H54 (cell line): ENCODE results near the gene ILF2.
"Not testable (repeated sequence)": the region's sequence is repeated elsewhere in the genome, so short reads cannot be mapped to it uniquely, and the experiment has no call there.

Source experiments
- DNase-seq: peaks from one replicate; pipeline ENCODE4 v3.0.0; 2011; ENCODE audit warnings: low spot score, mixed read lengths; ENCODE audit not compliant: insufficient read length
- FAIRE-seq: peaks from 3 replicates; lab custom pipeline; 2011; peaks lifted over from hg19 to GRCh38; lab: Jason Lieb, UNC
- POLR2A ChIP-seq: IDR thresholded peaks from 2 replicates; pipeline ENCODE4 v1.6.1; 2011; ENCODE audit warnings: low read depth, mild to moderate bottlenecking, low read length

Gene ILF2

DNA sequence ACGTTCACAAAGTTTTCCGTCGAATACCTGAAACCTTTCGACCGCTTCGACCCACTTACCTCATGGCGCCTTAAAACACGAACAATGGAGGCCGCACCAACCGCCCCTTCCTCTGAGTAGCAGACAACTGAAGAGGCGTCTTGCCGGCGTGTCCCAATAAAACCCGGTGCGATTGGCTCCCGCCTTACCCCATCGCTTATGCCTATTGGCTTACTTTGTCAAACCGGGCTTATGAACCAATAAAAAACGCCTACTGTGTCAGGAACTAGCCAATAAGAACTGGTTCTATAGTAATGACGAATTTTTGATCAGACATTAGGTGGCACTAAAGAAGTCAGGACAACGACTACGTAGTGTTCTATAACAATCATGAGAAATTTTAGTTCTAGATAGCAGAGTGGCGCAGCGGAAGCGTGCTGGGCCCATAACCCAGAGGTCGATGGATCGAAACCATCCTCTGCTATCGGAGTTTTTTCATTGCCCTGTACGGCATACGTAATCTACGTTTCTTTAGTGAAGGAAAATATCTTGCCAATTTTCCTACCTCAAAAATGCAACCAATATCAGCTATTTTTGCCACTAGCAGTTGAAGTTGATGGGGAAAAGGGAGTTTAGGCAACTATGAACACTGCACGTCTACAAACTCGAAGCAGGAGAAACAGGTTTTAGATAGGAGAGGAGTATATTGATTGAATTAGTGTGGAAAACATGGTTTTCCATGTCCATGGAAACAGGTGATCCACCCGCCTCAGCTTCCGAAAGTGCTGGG, at the start of gene ILF2:
Gene ILF2, minus strand, starts transcription at position 135 of the 769 bp plus-strand sequence. Its CDS starts 71 bp downstream, at position 64.
- TF ChIP-seq POLR2A: peak; percentile 80
- peak; percentile 93 for DNase-seq
- peak; percentile 67 for FAIRE-seq

DNA sequence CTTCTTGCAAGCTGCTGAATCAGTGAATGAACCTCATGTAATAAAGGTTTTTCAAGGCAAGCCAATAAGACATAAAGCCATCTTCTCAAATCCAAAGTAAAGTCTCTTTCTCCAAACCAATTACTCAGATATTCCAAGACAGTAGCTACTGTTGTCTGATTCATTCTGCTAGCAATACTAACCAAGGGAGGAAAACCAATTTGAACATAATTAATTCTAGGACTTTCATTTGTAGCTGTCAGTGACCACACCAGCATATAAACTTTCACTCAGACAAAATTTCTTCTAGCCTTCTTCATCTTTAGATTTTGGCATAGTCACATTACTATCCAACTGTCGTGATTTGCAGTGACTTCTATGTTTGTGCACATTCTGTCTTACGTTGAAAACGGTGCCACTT, 46.5 kb upstream of the ILF2 start:
- no peak for TF ChIP-seq POLR2A
- no peak for FAIRE-seq
- DNase-seq: no peak

DNA sequence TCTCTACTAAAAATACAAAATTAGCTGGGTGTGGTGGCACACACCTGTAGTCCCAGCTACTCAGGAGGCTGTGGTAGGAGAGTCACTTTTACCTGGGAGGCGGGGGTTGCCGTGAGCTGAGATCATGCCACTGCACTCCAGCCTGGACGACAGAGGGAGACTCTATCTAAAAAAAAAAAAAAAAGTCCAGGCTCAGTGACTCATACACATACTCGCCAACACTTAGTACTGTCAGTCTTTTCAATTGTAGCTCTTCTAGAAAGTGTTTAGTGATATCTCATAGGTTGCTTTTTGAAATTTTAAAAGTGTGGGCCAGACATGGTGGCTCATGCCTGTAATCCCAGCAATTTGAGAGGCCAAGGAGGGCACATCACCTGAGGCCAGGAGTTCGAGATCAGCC, 45.4 kb upstream of the ILF2 start:
- DNase-seq, FAIRE-seq: not testable (repeated sequence)

DNA sequence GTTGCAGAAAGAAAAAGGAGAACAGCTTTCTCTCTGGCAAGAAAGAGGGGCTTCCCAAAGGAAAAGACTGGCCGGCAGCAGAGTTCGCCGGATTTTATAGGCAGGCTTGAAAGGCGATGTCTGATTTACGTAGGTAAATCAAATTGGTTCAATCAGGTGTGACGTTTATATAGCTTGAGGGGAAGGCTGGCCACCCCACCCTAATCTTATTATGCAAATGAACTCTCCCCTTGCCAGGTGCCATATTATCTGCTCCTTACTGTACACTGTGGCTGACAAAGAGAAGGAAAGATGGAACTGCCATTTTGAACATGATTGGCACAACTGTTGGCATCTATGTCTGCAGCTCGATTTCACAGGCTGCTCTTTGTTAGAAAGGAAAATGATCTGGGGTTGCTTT, 40.2 kb upstream of the ILF2 start:
- FAIRE-seq: no peak
- DNase-seq: no peak

DNA sequence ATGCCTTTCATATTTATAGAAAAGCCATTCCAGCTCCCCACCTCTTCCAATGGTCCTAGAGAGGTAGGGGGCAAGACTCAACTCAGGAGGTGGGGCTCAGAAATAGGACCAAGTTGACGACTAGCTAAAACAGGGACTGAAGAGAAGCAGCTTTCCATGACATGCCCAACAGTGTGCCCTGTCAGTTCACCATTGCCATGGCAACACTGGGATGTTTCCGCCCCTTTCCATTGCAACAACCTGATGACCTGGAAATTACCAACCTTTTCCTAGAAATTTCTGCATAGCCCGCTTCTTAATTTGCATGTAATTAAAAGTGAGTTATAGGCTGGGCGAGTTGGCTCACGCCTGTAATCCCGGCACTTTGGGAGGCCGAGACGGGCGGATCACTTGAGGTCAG, 34.7 kb upstream of the ILF2 start:
- no peak for TF ChIP-seq POLR2A
- DNase-seq: no peak

More for the DNA sequence above, 40.2 kb upstream of the ILF2 start:
- no peak for TF ChIP-seq POLR2A

DNA sequence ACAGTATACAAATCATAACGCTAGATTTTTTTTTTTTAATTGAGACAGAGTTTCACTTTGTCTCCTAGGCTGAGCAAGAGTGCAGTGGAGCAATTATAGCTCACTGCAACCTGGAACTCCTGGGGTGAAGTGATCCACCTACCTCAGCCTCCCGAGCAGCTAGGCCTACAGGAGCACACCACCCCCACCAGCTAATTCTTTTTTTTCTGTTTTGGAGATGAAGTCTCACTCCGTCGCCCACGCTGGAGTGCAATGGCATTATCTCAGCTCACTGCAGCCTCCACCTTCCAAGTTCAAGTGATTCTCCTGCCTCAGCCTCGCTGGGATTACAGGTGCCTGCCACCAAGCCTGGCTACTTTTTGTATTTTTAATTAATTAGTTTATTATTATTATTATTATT, 29.0 kb upstream of the ILF2 start:
- FAIRE-seq (no peak), DNase-seq (no peak)
- no peak for TF ChIP-seq POLR2A

More for the DNA sequence above, 34.7 kb upstream of the ILF2 start:
- FAIRE-seq: no peak

DNA sequence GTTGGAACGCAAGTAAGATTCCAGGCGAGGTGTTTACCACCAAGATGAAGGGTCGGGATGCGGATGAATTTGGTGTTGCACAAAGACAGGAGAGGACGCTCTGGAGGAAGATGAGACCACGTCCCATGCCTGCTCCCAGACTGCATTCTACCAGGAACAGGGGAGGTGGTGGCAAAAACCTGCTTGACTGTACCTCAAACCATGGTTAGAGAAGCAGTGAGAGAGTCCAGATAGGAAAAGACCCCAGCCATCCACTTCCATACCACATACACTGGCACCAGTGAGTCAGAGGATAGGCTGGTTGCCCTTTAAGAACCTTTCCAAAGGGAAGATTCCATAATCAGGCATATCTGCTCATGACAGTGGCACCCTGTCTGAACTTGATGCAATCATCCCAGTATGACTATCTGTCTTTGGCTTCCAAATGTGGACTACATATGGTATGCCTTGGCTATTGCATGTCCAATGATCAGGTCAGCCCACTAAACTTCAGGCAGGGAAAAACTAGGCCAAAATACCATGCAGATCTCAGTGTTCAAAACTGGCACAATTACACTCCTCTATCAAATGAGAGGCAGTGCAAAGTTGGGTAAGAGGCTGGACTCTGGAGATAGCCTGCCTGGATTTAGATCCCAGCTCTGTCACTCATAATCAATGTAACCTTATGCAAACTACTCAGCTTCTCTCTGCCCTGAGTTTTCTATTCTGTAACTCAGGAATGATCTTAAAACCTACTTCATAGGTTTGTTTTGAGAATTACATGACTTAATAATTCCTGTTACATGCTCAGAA, 28.3 kb upstream of the ILF2 start:
- no peak for TF ChIP-seq POLR2A
- DNase-seq: no peak
- FAIRE-seq: no peak

DNA sequence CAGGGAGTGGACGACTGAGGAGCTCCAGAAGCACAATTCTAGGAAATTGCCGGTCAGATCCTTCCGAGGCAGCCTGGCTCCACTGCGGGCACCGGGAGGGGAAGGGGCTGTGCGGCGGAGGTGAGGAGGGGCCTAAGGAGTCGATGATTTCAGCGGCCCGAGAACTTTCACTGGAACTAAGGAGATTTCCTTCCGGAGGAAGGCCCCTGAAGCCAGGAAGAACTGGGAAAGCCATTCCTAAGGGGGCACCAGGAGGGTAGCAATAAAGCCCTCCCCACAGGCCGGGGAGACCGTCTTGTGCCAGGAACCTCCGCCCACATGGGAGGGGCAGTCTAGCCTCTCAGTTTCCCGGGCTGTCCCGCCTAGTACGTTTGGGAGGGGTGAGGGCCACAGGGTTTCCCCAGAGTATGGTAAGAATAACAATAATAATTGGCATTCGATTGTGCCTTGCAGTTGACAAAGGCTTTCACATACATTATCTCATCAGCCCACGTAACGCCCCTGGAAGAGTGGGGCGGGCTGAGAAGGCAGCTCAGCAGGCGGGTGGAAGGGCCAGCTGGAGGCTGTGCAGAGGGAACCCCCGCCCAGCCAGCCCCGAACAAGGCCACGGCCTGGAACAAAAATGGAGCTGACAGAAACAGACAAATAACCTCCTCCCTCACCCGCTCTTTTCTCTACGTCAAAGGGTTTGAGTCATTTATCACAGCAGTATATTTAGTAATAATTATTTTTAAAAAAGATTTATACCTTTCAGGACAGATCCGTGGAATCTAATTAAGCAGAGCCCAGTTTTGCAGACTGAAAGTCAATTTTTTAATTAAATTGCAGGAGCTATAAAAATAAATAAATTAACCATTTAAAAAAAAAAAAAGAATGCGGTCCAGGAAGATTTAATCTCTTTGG, 27.5 kb upstream of the ILF2 start:
- DNase-seq (no peak), FAIRE-seq (no peak)
- TF ChIP-seq POLR2A: no peak

DNA sequence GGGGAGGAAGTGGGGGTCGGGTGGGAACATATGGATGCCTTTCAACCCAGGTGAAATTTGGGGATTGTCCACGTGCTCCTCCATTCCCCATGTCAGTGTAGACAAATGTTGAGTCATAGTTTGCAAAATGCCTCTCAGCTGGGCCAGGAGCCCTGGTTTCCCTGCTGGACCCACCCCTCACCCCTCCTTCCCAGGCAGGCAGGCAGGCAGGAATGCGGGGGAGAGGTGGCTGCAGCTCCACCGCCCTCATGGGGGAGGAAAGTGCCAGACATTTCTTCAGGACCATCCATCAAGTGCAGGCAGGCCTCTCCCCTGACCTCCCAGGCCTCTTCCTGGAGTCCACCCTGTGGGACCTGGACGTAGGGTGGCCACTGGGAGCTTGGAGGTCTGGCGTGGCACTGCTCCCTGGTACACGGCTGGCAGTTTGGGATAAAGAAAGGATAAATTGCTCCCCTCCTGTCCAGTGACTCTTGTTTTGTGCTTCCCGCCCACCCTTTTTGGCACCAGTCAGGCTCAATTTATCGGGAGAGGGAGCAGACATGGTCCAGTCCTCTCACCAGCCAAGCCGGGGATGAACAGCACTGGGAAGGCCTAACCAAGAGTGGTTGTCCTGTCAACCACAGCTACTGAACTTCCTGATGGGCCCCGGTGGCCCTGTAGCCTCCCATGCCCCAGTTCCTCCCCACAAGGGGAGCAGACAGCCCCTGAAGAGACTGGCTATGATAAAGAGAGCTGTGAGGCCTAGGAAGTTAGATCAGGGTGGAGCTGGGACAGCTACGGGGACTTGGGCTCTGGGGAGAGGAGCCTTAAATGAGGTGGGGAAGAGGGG, 26.6 kb upstream of the ILF2 start:
- FAIRE-seq (no peak), DNase-seq (peak; percentile 72)
- TF ChIP-seq POLR2A: no peak

DNA sequence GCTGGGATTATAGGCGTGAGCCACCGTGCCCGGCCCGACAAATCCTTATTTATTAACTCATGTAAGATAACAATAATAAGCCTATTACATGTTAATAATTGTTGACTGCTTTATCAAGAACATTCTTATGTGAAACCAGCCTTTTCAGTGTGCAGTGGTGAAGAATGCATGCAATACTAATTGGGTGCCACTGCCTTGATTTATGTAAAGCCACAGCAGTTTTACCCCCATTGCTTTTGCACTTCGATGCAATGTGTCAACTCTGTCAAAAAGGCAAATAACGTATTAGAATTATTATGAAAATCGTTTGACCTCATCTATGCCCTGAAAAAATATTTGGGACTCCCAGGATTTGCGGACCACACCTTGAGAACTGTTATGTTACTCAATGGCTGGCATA, 25.9 kb upstream of the ILF2 start:
- DNase-seq: no peak
- FAIRE-seq: no peak
- TF ChIP-seq POLR2A: no peak

DNA sequence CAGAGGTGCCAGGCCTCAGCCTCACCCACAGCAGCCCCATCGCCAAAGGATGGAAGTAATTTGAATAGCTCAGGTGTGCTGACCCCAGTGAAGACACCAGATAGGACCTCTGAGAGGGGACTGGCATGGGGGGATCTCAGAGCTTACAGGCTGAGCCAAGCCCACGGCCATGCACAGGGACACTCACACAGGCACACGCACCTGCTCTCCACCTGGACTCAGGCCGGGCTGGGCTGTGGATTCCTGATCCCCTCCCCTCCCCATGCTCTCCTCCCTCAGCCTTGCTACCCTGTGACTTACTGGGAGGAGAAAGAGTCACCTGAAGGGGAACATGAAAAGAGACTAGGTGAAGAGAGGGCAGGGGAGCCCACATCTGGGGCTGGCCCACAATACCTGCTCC, 22.7 kb upstream of the ILF2 start:
- FAIRE-seq (no peak), DNase-seq (no peak)
- TF ChIP-seq POLR2A: no peak

DNA sequence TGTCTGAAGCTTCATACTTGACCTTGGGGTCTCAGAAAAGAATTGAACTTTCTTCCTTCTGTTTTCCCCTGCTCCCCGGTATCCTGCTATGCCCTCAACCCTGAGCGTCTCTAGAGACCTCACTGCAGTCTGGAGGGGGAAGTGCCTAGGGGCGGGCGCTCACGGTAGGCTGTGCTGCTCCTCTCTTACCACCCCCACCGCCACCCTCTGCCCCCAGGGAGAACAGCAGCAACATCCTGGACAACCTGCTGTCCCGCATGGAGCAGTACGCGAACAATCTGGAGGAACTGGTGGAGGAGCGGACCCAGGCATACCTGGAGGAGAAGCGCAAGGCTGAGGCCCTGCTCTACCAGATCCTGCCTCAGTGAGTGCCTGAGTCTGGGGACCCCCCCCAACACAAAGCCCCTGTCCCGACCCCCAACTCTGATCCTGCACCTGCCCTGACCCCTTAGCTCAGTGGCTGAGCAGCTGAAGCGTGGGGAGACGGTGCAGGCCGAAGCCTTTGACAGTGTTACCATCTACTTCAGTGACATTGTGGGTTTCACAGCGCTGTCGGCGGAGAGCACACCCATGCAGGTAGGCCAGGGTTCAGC, 18.0 kb upstream of the ILF2 start:
- TF ChIP-seq POLR2A: no peak
- no peak for FAIRE-seq
- DNase-seq: no peak
